ENCODE results near the gene ABI3BP. TPM values are rescaled to one million over a fixed set of nuclear protein-coding genes. Genes with fewer than 3 reads are reported as not detected.

ABI3BP gene
- total RNA-seq, 1 experiment from 2014 or later = 0.28 TPM

GRCh38 chr3:101027286-101027685 is 34.1 kb upstream of the ABI3BP start:
- Histone ChIP-seq H3K9me3 (ENCODE audit: control insufficient read depth, low read depth, low read length) (no peaks in the 10 kb centered on the region), H2BK20ac (ENCODE audit: low read depth, low read length, poor library complexity, severe bottlenecking) (no peak overlapping the region), H3K9ac (ENCODE audit: extremely low read depth, insufficient read length, low read length) (no peak overlapping the region), H2AFZ (ENCODE audit: low read length) (no peak overlapping the region), H2AK5ac (ENCODE audit: insufficient read length, low read length) (no peak overlapping the region), H3K4ac (ENCODE audit: low read depth, low read length) (no peak overlapping the region), H4K20me1 (ENCODE audit: control insufficient read depth, insufficient read depth, insufficient read length) (no peaks in the 10 kb centered on the region), H3K18ac (ENCODE audit: insufficient read length, low read depth, low read length) (no peak overlapping the region), H3K23me2 (ENCODE audit: insufficient read length, low read depth, low read length, poor library complexity, severe bottlenecking) (no peaks in the 10 kb centered on the region), H3K4me1 (ENCODE audit: insufficient read depth, low read length) (no peaks in the 10 kb centered on the region), H4K8ac (replicated peaks; ENCODE audit: insufficient read length, low read depth, low read length) (no peak overlapping the region), H3K27ac (ENCODE audit: insufficient read length, low read depth, low read length) (no peak overlapping the region), H3K14ac (ENCODE audit: insufficient read depth, low read length) (no peak overlapping the region), H2BK12ac (ENCODE audit: insufficient read length, low read depth, low read length) (no peak overlapping the region), H3K79me2 (ENCODE audit: insufficient read depth, low read length) (no peaks in the 10 kb centered on the region), H3K23ac (ENCODE audit: insufficient read length, low read depth, low read length) (no peak overlapping the region), H4K91ac (ENCODE audit: insufficient read length, low read depth, low read length) (no peak overlapping the region), H3K4me2 (ENCODE audit: insufficient read depth, insufficient read length, low read length) (no peak overlapping the region), H3K79me1 (ENCODE audit: insufficient read depth, low read depth, low read length, poor library complexity, severe bottlenecking) (no peaks in the 10 kb centered on the region), H2BK120ac (ENCODE audit: low read depth, low read length, poor library complexity, severe bottlenecking) (no peak overlapping the region), H3K27me3 (ENCODE audit: insufficient read depth, low read length) (no peaks in the 10 kb centered on the region), H2BK15ac (ENCODE audit: low read depth, low read length) (no peak overlapping the region), H3T11ph (ENCODE audit: low read length) (no peak overlapping the region), H3K56ac (ENCODE audit: insufficient read length, low read depth, low read length) (no peak overlapping the region), H2BK5ac (ENCODE audit: insufficient read length, low read length) (no peak overlapping the region), H4K5ac (ENCODE audit: insufficient read length, low read depth, low read length) (no peak overlapping the region)
- Mint-ChIP-seq H3K27me3 (ENCODE audit: low read depth) (no peaks in the 10 kb centered on the region; the same call in 1 of the 2 replicates), H3K4me3 (no peak overlapping the region), H3K36me3 (ENCODE audit: insufficient read depth in 1 of 3, low read depth in 3 of 3) (peaks cover 0 to 4% (median 2%) of the 10 kb centered on the region in 3 experiments; a peak in 3 of 7 replicates), H3K4me1 (no peaks in the 10 kb centered on the region), H3K27ac (no peak overlapping the region), H3K9me3 (peaks cover 10 to 13% of the 10 kb centered on the region in 2 experiments)
- no peak for DNase-seq
- no CpG with 5 or more reads among the region's 5 CpGs for WGBS (ENCODE audit: extremely low coverage, insufficient read length, low lambda C conversion rate)
- no peak for TF ChIP-seq CTCF (conservative IDR thresholded peaks at IDR 0.05)

All from H9 (cell line).